ENCODE measurements around the gene EIF5.

- TF ChIP-seq CTCF (conservative IDR thresholded peaks at IDR 0.05; ENCODE audit: low read length) (no peak), EZH2phosphoT487 (IDR thresholded peaks at IDR 0.05; ENCODE audit: borderline replicate concordance) (no peak)
These were observed 23.4 kb upstream of the EIF5 start for GRCh38 chr14:103310576-103311095.
